GM21390 (cell line): ENCODE results near the gene ANKRD22.

Source experiments
- ATAC-seq: cut with Tn5 transposase; IDR thresholded peaks from one replicate; pipeline ENCODE4 v1.9.1; 2021; ENCODE audit not compliant: unreplicated experiment

Gene ANKRD22

DNA sequence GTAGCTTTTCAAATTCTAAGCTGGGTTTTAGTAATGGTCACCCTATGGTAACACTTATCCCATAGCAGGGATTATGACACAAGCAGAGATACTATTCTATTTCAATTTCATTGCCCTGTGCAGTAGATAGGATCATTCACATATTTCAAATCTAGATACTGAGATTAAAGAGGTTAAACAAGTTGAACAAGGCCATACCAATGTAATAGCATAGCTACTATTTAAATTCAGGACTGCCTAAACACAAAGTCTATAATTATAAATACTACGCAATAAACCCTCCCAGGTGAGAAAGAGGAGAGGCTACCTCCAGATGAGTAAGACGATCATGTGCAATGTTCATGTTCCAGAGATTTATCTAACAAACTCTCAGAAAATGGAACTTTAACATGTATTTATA is 48.0 kb downstream of the ANKRD22 start:
- ATAC-seq = no peak

DNA sequence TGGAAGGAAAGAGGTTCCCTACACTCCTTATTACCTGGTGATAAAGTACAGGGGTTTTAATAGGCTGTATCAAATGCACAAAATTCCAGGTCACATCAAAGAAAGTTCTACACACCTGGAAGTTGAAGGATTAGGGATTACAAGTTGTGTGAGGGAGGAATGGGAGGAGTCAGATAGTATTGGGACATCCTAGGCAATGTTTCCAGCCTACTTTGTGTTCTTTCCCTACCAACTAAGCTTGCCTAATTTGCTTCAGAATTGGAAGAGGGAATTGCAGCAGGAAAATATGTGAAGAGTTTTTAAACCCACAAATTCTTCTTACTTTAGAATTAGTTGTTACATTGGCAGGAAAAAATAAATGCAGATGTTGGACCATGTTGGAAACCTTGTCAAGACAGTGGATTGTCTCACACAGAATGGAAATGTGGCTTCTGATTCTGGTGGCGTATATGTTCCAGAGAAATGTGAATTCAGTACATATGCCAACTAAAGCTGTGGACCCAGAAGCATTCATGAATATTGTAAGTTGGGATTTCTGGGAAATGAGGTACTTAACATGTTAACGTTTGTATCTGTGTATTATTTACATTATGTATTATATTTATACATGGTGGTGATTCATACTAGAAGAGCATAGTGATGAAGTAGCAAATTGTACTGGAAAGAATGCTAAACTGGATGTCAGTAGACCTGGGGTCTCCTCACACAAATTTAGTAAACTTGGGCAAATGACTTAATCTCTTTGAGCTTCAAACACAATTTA is 48.9 kb downstream of the ANKRD22 start, which contains the start of gene LIPM:
Gene LIPM, plus strand, starts transcription at position 208 of the 763 bp plus-strand sequence. Its CDS starts 167 bp downstream, at position 375.
- no peak for ATAC-seq

DNA sequence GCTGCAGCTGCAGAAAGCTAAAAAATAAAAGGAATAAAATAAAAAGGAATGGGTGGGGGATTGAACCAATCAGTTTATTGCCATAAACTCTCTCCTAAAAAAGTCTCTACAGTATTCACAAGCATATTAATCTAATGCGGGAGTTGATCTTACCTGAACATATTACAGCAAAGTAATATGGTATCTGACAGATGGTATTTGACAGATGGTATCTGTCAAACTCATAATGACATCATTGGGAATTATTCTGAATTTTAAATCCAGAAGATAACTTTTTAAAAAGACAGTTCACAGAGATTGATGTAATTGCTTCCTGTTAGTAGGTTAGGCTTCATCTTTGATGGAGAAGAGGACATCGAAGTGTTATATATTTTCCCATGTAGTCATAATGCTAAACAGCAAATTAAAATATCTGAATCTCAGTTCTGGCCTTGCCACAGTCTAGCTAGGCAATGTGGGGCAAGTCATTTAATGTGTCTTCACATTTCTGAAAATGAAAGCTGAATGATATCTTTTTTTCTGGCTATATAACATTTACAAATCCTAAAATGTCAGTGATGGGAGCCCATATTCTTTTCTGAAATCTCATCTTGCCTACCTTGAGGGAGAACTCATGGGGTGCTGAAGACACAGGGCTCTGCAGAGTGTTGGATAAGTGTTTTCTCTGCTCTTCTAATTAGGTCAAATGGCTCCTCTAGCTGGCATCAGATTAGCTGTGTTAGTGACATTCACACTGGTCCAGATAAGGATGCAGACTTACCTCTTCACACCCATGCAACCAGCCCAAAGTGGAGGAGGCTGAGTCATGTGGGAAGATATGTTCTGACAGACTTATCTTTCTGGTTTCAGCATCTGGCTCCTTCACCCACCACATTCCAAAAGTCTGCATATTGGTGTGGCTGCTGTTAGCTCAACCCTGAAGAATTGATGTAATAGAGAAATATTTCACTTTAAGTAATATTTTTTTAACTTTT is 51.2 kb downstream of the ANKRD22 start:
- no peak for ATAC-seq

DNA sequence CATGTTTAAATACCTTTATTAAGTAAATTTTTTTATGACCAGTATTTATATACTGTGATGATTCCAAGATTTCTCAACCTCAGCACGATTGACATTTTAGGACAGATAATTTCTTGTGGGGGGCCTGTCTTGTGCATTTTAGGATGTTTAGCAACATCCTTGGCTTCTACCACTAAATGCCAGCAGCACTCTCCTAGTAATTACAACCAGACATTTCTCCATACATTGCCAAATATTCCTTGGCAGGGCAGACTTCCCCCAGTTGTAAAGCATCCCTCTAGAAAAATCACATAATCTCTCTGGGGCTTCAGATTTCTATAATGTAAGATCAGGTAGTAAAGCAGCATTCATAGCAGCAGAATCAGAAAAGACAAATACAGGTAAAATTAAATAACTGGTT is 56.9 kb downstream of the ANKRD22 start:
- ATAC-seq = no peak

DNA sequence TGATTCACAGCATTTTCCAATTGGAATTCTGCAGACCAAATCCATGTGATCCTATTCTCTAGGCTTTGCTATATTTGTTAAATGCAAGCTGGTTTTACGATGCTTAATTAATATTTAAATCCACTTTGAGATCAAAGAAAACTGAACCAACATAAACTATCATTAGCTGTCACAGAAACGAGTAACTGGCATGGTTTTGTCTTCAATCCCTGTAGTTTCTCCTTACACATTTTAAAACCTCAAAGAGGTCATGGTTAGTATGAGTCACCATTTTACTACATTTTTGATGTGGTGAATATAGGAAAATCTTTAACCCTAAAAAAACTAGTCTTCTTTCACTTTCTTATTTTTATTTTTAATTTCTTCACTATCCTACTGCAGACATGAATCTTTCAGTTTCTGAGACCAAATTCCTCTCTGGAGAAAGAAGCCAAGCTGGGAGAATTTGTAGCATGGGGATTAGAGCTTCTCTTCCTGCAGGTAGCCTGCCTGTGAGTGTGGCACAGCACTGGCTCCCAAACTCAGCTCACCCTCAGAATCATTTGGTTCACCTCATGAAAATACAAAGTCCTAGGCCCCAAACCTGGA is 57.8 kb downstream of the ANKRD22 start:
- no peak for ATAC-seq

DNA sequence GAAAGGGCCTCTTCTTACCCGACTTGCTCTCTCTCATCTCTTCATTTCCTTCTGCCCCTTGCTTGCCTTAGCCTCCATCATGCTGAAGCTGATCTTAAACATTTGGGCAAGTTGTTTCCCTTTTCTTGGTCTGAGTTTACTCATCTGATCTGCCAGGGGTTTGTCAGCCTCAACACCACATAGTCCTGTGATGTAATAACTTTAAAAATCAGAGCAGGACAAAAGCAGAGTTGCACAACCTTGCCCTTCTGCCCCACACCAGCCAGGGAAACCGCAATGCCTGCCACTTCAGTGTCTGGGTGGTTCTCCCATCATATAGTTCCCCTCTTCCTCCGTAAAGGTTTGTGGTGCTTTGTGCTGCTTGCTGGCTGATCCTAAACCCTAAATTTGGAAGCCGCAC is 59.0 kb downstream of the ANKRD22 start:
- no peak for ATAC-seq

DNA sequence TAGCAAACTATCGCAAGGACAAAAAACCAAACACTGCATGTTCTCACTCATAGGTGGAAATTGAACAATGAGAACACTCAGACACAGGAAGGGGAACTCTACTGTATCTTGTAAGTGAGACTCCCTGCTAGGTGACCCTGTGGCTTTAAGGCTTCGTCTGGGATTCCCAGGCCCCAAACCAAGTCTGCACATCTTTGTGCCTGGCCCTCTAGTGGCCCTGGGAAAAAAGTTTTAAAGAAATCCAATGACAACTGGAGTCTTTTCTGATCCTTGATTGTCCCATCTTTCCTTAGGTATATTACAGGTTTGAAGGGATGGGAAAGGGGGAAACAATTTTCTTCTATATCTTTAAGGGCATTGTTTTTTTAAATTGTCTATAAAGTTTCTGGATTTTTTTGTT is 59.7 kb downstream of the ANKRD22 start:
- ATAC-seq = no peak

DNA sequence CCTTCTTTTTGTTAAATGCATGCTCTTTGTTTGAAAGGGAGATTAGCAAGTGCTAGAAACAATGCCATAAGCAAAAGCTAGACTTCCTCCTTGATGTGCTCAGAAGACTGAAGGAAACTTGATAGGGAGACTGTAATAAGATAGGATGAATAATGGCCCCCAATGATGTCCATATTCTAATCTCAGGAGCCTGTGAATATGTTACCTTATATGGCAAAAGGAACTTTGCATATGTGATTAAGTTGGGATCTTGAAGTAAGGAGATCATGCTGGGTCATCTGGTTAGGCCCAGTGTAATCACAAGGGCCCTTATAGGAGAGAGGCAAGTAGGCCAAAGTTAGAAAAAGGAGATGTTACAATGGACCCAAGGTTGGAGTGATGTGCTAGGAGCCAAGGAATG is 62.7 kb downstream of the ANKRD22 start:
- ATAC-seq = no peak

DNA sequence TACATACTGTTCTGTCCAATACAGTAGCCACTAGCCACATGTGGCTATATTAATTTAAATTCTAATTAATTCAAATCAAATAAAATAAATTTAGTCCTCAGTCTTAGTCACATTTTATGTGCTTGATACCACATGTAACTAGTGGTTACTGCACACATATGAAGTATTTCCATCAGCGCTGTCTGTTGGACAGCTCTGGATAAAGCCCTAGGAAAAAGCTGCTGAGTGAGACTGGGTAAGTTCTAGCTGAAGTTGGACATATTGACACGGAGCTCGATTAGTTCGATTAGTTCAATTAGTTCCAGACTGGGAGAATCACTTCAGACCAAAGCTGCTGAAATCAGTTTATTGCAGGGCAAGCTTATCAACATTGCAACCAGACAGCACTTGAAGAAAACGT is 64.2 kb downstream of the ANKRD22 start:
- ATAC-seq = no peak

DNA sequence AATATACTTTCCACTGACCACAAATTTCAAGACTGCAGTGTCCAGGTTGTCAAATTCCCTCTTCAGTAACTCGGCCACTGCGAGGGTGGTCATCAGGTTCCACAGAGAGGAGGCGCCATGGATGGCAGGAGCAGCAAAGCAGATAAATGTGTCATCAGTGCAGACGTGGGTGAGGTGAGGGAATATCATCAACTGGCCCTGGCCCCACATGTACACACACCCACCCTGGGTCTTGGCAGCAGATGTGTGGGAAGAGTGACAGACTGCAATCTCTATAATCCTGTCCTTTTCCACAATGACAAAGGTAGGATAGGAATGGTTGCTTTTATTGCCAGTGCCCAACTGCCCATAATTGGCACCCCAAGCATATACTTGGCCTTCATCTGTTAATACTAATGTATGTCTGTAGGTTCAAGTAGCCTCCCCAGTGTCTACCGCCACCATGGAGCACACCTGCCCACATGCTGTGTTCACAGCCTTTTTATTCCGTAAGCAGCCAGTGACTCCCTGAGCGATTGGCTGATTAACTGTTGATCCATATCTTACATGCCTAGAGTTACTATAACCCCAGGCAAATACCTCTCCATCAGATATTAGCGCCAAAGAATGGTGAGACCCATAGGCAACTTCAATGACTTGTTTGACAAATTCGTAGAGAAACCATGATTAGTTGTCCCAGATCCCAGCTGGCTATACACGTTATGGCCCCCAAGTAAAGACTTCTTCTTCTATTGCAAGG is 65.4 kb downstream of the ANKRD22 start:
- ATAC-seq = no peak

DNA sequence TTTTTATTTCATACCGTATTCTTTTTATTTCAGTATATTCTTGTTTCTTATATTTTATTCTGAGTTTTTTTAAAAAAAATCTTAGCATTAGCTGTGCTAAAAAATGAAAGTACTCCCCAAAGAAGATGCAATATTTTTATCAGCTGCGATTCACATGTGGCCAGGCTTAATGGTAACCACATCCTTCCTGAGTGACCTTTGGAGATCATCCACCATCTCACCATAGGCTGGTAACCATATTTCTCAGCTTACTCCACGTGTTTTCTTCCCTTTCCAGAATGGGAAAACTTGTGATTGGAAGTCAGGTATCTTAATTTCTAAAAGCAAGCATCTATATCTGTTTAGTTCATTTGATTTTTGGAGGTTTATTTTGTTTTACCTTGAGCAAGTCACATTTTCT is 67.9 kb downstream of the ANKRD22 start:
- no peak for ATAC-seq

DNA sequence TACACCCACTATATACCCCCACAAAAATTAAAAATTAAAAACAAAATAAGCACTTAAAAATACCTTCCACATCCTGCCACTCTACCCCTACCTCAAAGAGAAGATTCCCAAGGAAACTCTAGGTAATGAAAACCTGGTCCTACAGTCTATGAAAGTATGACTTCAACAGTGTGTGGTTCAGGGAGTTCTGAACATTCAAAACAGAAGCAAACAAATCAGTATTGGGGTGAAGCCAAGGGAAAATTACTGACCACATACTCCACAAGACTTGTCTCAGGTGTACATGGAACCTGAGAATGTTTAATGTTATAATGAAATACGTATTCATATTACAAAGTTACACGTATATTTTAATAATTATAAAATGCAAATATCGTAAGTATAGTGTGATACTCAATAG is 69.4 kb downstream of the ANKRD22 start:
- ATAC-seq = no peak

DNA sequence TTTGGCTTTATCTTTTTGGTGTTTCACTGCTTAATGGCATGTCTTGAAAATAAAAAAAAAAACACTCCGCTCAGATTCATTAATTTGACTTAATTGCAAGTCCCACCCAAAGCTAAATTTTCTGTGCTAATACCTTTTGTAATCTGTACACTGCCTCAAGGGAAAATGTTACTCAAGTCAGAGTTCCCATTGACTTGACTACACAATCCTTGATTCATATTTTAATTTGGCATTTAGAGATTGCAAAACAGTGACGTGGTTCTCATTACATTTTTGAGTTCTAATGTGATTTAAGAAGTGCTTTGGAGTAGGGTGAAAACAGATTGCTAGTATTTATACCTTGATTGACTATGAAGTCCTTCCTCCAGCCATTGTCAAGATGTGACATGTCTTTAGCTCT is 70.4 kb downstream of the ANKRD22 start:
- ATAC-seq = no peak
